Hematopoietic multipotent progenitor cell treated with erythropoietin and hydrocortisone succinate and interleukin-3 and kit ligand, for 15 days (in vitro differentiated cells): Measurements from ENCODE around the gene SECISBP2L.
"Not testable (repeated sequence)": the region's sequence is repeated elsewhere in the genome, so short reads cannot be mapped to it uniquely, and the experiment has no call there.

Experiments used
- DNase-seq: peaks from one replicate; pipeline ENCODE4 v3.0.0-alpha.2; 2015; ENCODE audit warnings: low spot score

SECISBP2L gene, protein sequence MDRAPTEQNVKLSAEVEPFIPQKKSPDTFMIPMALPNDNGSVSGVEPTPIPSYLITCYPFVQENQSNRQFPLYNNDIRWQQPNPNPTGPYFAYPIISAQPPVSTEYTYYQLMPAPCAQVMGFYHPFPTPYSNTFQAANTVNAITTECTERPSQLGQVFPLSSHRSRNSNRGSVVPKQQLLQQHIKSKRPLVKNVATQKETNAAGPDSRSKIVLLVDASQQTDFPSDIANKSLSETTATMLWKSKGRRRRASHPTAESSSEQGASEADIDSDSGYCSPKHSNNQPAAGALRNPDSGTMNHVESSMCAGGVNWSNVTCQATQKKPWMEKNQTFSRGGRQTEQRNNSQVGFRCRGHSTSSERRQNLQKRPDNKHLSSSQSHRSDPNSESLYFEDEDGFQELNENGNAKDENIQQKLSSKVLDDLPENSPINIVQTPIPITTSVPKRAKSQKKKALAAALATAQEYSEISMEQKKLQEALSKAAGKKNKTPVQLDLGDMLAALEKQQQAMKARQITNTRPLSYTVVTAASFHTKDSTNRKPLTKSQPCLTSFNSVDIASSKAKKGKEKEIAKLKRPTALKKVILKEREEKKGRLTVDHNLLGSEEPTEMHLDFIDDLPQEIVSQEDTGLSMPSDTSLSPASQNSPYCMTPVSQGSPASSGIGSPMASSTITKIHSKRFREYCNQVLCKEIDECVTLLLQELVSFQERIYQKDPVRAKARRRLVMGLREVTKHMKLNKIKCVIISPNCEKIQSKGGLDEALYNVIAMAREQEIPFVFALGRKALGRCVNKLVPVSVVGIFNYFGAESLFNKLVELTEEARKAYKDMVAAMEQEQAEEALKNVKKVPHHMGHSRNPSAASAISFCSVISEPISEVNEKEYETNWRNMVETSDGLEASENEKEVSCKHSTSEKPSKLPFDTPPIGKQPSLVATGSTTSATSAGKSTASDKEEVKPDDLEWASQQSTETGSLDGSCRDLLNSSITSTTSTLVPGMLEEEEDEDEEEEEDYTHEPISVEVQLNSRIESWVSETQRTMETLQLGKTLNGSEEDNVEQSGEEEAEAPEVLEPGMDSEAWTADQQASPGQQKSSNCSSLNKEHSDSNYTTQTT

DNA sequence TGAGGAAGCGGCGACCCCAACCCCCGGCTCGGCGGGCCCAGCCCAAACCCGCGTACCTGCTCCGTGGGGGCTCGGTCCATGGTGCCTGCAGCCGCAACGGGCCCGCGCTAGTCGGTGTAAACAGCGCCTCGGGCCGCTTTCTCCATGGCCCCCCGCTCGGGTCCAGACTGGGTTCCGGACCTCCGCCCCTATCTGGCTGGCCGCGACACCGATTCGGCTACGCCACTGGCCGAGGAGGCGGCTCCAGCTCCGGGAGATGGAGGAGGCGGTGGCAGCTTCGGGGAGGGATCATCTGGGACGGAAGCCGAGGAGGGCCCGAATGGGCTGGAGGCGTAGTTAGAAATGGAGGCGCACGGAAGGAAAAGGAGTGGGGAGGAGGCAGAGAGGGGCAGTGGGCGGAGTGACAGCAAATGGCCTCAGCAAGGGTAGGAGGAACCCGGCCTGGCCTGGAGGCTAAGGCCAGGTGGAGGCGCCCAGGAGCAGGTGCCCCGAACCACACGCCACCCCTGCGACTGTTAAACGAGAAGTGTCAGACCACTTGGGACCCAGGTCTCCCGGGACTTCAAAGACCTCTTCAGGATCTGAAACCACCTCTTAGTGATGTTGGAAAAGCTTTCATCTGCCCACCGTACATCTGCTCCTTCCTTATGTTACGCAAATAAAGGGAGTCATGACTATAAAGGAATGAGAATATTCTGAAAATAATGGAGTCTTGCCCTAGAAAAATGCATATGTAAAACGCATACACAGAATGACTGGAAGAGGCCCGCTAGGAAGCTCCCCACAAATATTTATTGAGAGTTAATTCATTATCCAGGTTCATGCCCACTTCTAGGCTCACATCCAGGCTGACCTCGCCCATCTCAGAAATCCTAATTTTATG, at the start of gene SECISBP2L:
Gene SECISBP2L (minus strand): TSS at position 227 of the 883 bp plus-strand sequence. CDS start 147 bp downstream, at position 80.
- peak; percentile 88 for DNase-seq

DNA sequence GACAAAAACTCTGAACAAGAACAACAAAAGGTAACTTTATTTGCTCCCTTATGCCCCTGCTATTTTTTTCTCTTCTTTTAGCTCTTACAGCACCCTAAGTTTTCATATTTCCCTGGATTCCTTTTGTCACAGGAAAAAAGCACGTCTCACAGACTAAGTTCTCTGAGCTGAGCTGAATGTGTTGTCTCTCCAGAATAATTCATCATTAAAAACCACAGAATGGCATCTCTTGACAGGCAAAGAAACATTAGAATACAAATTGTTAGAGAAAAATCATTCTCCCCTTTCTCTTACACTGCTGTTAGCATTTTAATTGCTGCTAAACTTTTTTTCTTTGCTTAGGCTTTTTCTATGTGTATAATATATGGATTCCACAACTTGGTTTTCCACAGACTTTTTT, 48.7 kb upstream of the SECISBP2L start:
- no peak for DNase-seq

DNA sequence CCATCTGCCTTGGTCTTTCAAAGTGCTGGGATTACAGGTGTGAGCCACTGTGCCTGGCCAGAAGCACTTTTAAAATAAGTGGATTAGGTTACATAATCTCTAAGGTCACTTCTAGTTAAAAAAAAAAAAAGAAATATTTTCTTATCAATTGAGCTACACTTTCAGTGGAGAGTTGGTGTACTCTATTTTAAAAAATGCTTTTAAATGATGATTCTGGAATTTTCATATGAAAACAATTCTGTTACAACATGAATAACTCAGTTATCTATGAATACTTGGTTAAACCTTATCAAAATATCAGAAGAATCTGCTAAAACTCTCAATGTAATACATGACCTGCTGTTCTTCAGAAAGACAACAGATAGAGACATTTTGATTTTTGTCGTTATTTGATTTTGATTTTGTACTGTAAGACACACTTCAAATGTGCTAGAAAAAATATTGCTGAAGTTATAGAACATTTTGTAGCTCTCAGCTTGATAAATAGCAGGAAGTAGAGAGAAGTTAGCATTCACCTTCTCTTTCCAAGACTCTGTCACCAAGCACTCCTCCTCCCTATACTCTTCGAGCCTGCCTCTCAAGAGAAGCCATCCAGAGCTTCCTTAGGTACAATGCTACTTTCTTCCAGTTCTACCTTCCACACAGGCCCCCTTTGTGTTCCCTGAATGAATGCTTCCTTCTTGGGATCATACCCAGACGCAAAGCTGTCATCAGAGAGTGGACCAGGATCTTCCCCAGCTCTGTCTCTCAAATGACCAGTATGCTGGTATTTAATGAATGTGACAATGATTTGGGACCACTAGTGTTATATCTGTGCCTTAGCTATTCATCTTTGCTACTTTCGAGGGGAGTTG, 47.2 kb upstream of the SECISBP2L start:
- no peak for DNase-seq

DNA sequence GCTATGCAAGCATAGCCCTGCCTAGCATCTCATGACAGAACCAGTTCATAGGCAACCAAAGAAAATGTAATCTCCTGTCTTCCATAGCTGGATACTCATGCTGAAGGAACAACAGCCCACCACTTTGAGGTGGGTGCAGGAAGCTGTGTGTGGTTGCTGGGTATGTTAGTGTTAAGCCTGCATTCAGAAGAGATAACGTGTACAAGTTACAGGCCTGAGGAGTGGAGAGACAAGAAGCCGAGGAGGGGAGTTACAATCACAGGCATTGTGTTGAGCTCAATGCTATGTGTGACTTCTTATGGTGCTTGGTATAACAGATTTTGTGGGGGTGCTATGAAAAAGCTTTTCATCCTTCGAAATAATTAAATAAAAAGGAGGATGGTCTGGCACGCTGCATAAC, 42.8 kb upstream of the SECISBP2L start:
- no peak for DNase-seq

DNA sequence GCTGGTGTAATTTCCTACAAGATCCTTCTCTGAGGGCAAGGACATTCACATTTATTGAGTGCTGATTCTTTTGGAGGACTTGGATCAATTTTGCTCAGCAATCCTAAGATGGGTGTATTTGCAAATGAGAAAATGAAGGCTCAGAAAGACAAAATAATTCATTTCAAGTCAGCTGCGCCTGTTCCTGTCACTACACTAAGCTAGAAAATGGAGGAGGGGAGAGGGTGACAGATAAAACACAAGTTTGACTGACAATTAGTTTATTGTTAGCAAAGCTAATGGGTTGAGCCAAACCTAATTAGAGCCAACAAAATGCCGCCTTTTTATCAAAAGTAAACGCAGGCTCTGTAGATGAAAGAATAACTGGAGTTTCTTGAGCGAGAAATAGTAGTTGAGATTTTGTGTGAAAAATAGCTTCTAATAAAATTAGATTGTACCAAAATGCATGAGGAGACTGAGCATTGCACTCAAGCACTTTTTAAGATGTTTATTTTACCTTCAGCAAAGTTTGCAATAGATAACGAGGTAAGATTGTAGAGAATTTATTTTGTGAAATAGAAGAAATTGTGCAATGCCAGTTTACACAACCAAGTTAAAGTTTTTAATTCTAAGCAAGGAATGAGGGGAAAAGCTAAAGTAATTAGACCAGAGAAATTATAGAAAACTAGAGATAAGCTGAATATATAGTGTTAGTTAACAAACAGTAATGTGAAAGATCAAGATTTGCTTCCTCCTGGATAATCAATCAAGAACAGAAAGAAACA, 39.6 kb upstream of the SECISBP2L start:
- no peak for DNase-seq

DNA sequence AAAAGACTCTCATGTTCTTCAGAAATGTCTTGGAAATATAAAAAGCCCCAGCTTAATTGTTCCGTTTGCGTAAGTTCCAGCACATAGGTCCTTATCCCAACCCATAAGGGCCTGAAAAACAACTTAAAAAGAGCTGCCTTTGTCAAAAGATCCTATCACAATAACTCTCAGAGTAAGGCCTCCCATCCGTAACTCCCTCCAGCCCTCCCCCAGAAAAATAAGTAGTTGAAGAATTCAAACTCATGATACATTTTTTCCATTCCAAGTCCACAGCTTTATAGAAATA, 38.0 kb upstream of the SECISBP2L start:
- no peak for DNase-seq

DNA sequence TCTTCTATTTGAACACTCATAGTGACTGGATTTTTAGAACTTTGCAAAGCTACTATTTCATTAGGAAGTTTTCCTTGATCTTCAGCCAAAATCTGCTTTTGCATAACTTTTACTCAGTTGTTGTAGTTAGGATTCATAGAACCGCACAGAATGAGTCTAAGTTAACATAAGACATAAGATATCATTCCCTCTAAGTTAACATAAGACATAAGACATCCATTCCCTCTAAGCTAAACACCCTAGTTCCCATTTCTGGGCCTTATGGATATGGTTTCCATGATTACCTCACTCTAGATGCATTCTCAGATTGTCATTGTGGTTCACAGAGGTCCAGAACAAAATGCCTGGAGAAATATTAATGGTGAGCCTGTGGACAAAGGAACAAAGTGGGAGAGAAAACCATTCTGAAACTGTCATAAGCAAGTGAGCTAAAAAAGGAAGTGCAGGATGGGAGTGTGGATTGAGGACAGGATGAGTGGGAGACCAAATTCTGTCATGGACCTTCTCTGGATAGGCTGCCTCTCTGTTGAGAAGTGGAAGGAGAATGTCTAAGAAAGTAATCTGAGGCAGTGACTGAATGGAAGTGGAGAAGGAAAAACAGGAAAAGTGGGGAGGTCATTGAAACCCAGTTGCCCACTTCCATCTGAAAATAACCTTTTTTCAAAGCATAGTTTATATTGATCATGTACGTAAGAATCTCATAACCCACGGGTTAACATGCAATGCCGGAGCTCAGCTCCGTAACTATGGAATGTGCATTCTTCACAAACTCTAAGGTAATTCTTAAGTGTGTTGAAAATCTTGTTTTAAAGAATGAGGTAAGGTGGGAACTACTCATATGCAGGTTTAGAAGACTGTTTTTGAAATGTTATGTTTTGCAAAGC, 37.4 kb upstream of the SECISBP2L start:
- DNase-seq, result no peak

DNA sequence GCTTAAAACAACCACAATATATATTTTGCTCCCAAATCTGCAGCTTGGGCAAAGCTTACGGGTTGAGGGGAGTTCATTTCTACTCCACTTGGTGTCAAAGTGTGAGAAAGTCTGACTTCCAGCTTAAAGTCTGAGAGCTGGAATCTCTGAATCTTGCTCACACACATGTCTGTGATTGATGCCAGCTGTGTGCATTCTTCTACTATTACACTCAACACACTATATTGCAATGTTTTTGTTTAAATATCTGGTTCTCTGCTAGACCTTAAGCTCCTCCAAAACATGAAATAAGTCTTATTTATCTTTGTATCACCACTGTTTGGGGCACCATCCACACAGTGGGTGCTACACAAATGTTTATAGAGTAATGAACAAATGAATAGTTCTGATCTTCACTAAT, 36.7 kb upstream of the SECISBP2L start:
- no peak for DNase-seq

DNA sequence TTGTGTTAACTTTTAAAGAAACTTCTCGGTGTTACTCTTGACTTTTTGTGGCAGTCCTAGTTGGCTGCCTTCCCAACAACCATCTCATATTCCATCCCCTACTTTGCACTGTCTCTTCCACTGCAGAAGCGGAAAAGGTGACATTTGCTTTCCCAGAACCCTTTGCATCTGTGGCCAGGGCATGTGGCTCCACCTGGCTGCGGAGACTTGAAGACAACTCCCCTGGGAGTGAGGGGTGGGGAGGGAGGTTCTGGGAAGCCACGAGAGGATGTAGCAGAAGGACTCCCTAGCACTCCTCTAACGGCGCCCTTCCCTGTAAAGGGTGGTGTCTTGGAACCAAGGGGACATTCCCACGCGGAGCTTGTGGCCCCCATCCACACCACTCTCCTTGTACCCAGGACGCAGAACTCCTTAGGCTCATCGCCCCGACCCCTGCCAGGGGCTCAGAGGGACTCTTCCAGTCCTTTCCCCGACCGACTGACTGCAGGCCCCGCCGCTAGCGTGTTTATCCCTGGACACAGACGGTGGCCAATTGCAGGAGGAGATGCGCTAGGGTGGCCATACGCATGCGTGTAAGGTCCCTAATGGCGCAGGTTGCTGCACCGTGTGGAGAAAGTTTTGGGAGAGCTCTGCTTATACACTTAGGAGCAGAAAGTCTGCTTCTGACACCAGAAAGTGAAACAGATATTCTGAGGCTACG, 33.2 kb upstream of the SECISBP2L start:
- no peak for DNase-seq

DNA sequence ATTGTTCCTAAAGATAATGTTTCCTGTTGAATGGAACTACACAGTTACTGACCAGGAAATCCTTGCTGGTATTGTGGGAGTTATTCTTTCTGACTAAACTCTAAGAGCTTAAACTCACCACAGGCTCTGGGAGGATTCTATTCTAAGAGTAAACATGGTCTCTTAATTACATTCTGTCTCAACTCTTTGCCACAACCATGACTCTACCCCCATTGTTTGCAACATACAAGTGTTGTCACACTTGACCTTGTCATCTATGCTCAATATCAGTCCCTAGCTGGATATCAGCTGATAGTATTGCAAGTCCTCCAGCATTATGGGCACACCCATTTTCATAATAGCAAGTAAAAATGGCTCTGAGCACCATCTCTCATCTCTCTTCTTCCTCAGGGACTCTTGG, 29.6 kb upstream of the SECISBP2L start:
- DNase-seq, result no peak

DNA sequence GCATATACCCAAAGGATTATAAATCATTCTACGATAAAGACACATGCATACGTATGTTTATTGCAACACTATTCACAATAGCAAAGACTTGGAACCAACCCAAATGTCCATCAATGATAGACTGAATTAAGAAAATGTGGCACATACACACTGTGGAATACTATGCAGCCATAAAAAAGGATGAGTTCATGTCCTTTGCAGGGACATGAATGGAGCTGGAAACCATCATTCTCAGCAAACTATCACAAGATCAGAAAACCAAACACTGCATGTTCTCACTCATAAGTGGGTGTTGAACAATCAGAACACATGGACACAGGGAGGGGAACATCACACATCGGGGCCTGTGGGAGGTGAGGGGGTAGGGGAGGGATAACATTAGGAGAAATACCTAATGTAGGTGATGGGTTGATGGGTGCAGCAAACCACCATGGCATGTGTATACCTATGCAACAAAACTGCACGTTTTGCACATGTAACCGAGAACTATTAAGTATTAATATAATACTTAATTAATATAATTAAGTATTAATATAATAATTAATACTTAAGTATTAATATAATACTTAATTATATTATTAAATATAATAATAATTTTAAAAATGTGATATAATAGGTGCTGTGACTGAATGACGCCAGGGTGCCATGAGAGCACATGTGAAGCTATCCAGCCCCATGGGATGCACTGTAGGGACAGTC, 28.5 kb upstream of the SECISBP2L start:
- DNase-seq, result not testable (repeated sequence)

DNA sequence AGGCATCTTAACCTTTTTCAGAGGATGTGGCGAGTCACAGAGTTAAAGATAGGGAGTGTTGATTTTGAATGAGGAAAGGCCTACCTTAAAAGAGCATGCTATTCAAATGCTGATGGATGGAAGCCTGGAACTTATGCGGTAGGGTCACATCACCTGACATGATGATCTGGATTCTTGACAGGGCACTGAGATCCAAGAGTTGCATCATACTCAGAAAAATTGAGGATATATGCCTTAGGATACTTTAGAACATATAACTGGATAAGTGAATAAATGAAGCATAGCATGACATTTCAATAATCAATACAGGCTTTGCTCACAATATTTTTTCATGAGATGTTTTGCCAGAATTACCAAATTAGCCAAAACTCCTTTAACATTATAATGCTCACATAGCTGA, 20.1 kb upstream of the SECISBP2L start:
- DNase-seq, result no peak

DNA sequence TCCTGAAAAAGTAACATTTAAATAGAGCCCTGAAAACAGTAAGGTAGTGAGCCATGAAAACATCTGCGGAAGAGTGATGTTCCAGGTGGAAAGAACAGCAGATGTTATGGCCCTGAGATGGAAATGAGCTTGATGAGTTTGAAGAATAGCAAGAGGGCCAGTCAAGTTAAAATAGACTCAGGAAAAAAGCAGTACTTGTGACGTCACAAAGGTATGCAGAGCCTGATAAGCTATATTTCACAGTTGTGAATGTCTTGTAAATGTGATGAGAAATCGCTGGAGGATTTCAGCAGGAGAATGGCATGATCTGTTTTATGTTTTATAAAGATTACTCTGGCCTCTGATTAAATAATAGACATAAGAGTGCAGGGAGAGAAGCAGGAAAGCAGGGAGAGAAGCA, 18.6 kb upstream of the SECISBP2L start:
- DNase-seq, result no peak

DNA sequence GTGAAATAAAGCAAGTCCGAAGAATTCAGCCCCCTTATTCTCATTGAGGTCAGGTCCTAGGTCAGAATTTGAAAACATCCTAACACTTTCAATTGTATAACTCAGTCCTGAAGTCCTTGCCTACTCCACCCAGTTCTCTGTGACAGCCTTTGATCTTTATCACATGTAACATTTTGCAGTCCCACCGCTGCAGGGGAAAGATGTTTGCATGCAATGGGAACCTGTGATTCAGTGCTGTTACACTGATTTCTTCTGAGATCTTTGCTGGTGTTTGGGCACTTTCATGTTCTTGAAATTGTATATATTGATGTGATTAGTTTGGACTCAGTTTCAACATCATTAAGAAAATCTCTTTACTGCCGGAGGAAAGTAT, 18.0 kb upstream of the SECISBP2L start:
- no peak for DNase-seq

DNA sequence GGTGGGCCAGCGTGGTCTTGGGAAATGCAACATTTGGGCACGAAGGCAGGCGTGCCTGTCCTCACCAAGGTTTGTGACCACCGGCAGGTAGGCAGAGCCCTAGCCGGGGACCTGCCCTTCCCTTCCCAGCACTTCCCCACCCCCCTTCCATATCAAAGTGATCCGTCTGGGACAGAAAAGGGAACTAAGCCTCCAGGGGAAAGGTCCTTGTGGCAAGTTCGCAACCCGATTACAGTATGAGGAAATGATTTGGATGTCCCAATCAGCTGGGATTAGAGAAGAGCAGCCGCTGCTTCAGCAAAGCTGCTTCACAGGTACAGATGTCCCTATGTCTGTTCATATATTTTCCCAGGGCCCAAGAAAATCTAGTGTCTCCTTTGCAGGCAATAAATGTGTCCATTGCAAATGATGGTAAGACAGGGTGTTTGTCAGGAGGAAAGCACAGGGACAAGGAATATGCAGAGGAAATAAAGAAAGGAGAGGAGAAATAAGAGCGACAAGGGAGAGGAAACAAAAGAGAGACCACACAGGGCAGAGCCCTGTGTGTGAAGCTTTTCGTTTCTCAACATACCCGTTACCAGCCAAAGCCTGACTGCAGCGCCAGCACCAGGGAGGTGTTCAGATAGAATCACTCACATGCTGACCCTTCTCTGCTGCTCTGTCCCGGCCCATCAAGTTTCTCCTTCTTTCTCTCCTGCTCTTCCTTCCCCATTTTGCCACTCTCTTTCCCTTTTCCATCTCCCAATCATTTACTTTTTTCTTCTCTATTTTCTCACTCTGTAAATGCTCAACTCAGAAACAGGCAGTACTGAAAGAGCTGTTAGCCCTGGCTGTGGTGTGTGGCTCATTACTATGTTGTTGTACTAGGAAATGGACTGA, 17.4 kb upstream of the SECISBP2L start:
- no peak for DNase-seq

DNA sequence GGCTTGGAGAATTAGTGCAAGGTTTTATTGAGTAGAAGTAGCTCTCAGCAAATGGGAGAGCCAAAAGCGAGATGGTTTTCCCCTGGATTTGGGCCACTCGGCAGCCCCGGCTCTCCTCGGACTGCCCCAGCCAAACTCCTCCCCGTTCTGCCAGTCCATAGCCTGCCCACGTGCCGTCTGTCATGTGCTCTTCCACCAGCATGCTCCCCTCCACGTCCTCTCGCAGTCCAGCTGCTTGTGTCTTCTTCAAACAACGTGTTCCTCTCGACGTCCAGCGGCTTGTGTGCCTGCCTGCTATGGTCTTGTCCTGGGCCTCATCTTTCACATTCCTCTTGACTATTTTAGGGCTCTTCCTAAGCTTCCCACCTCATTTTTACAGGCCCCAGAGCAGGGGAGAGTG, 16.7 kb upstream of the SECISBP2L start:
- no peak for DNase-seq
